ENCODE measurements around the gene CHGA. TPM values are rescaled to one million over a fixed set of nuclear protein-coding genes. Genes with fewer than 3 reads are reported as not detected.

The CHGA gene
- total RNA-seq, 1 experiment from 2014 or later = not detected

DNA sequence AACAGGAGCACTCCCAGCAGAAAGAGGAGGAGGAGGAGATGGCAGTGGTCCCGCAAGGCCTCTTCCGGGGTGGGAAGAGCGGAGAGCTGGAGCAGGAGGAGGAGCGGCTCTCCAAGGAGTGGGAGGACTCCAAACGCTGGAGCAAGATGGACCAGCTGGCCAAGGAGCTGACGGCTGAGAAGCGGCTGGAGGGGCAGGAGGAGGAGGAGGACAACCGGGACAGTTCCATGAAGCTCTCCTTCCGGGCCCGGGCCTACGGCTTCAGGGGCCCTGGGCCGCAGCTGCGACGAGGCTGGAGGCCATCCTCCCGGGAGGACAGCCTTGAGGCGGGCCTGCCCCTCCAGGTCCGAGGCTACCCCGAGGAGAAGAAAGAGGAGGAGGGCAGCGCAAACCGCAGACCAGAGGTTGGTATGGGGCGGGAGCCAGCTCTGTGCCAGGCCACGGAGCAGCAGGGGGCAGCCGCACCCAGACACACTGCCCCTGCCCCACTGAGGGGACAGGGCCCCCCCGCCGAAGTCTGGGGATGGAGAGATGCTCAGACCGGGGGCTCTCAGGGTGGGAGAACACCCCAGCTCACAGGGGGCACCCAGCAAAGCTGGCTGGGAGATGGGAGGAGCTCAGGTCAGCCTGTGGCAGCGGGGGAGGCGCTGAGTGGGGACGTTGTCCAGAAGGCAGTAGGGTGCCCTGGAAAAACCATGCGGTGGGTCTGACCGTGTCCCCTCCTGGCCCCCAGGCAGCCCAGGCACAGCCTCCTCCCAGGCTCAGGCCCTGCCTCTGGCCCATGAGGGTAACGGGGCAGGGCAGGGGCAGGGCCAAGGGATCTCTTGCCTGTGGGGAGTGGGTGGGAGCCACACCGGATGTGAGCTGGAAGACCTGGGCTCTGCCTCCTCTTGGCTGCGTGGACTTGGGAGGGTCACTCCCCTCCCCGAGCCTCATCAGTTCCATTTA lies 9.8 kb downstream of the CHGA start:
- no peak for TF ChIP-seq EZH2 (IDR thresholded peaks at IDR 0.05; ENCODE audit: low read depth)
- TF ChIP-seq, protein P1, sequence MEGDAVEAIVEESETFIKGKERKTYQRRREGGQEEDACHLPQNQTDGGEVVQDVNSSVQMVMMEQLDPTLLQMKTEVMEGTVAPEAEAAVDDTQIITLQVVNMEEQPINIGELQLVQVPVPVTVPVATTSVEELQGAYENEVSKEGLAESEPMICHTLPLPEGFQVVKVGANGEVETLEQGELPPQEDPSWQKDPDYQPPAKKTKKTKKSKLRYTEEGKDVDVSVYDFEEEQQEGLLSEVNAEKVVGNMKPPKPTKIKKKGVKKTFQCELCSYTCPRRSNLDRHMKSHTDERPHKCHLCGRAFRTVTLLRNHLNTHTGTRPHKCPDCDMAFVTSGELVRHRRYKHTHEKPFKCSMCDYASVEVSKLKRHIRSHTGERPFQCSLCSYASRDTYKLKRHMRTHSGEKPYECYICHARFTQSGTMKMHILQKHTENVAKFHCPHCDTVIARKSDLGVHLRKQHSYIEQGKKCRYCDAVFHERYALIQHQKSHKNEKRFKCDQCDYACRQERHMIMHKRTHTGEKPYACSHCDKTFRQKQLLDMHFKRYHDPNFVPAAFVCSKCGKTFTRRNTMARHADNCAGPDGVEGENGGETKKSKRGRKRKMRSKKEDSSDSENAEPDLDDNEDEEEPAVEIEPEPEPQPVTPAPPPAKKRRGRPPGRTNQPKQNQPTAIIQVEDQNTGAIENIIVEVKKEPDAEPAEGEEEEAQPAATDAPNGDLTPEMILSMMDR (conservative IDR thresholded peaks at IDR 0.05) = no peak
- intact Hi-C loops (cut with micrococcal nuclease; ENCODE audit: unreplicated experiment) = no loop called here
- no peaks in the 10 kb centered on the region for H3K9me2 ChIP-seq (ENCODE audit: insufficient read depth)
- ChIA-PET CTCF (interaction anchor here (0.7 kb wide), 1 partner anchor 304 kb away, joined by 3 read pairs; no protein-coding TSS in a partner anchor), POLR2A (ENCODE audit: unreplicated experiment) (no interaction called here)
- H3K27me3 ChIP-seq (ENCODE audit: insufficient read depth, low read depth) = no peaks in the 10 kb centered on the region
- no peak overlapping the region for H3K4me3 ChIP-seq
- no peak overlapping the region for H3K4me2 ChIP-seq
- H2AFZ ChIP-seq = no peak overlapping the region
- H3K4me1 ChIP-seq (replicated peaks; ENCODE audit: insufficient read depth) = peaks cover 7% of the 10 kb centered on the region
- H3F3A ChIP-seq (ENCODE audit: insufficient read depth, low read depth) = peaks cover 12% of the 10 kb centered on the region
- no peaks in the 10 kb centered on the region for H3K79me2 ChIP-seq (ENCODE audit: low read depth)
- H4K20me1 ChIP-seq (ENCODE audit: insufficient read depth) = peaks cover 4% of the 10 kb centered on the region; the same call in 1 of the 2 replicates
- H3K36me3 ChIP-seq (ENCODE audit: low read depth) = no peaks in the 10 kb centered on the region
- BruUV-seq (replicated peaks) = no TSS peak
- no peaks in the 10 kb centered on the region for H3K9me3 ChIP-seq (ENCODE audit: insufficient read depth, low read depth)
- DNase-seq = no peak
- H3K27ac ChIP-seq = no peak overlapping the region

DNA sequence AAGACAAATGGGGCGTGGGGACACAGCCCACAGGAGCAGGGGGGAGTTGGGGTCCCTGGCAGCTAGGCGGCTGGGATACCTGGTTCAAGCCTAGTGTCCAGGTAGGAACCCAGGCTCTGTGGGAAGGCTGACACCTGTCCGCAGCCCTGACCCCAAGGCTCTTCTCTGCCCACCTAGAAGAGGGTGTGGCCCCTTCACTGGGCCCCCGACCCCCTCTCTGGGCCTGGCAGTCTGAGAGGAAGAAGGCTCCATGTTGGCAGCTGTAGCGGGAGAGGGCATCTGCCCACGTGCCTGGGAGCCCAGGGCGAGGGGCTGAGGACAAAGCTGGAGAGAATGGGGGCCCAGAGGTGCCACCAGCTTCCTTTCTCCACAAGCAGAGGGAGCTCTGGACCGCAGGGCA lies 10.5 kb downstream of the CHGA start:
- no peak overlapping the region for H3K4me3 ChIP-seq
- peaks cover 6% of the 10 kb centered on the region for H3F3A ChIP-seq (ENCODE audit: insufficient read depth, low read depth)
- H3K9me2 ChIP-seq (ENCODE audit: insufficient read depth) = no peaks in the 10 kb centered on the region
- no peaks in the 10 kb centered on the region for H3K9me3 ChIP-seq (ENCODE audit: insufficient read depth, low read depth)
- H2AFZ ChIP-seq = no peak overlapping the region
- intact Hi-C loops (cut with micrococcal nuclease; ENCODE audit: unreplicated experiment) = no loop called here
- no peak overlapping the region for H3K27ac ChIP-seq
- H4K20me1 ChIP-seq (ENCODE audit: insufficient read depth) = peaks cover 4% of the 10 kb centered on the region; the same call in 1 of the 2 replicates
- ChIA-PET POLR2A (ENCODE audit: unreplicated experiment) (no interaction called here), CTCF (no interaction called here)
- no peaks in the 10 kb centered on the region for H3K79me2 ChIP-seq (ENCODE audit: low read depth)
- DNase-seq = no peak
- peaks cover 7% of the 10 kb centered on the region for H3K4me1 ChIP-seq (replicated peaks; ENCODE audit: insufficient read depth)
- TF ChIP-seq, protein P1 (conservative IDR thresholded peaks at IDR 0.05) = no peak
- TF ChIP-seq EZH2 (IDR thresholded peaks at IDR 0.05; ENCODE audit: low read depth) = no peak
- H3K27me3 ChIP-seq (ENCODE audit: insufficient read depth, low read depth) = no peaks in the 10 kb centered on the region
- H3K36me3 ChIP-seq (ENCODE audit: low read depth) = no peaks in the 10 kb centered on the region
- no TSS peak for BruUV-seq (replicated peaks)
- no peak overlapping the region for H3K4me2 ChIP-seq

GRCh38 chr14:92934196-92935085 lies 11.5 kb downstream of the CHGA start:
- no peak overlapping the region for H3K27ac ChIP-seq
- H3K9me3 ChIP-seq (ENCODE audit: insufficient read depth, low read depth) = no peaks in the 10 kb centered on the region
- ChIA-PET CTCF (no interaction called here), POLR2A (ENCODE audit: unreplicated experiment) (no interaction called here)
- H3K27me3 ChIP-seq (ENCODE audit: insufficient read depth, low read depth) = no peaks in the 10 kb centered on the region
- peaks cover 4% of the 10 kb centered on the region for H3F3A ChIP-seq (ENCODE audit: insufficient read depth, low read depth)
- no peak for TF ChIP-seq EZH2 (IDR thresholded peaks at IDR 0.05; ENCODE audit: low read depth)
- TF ChIP-seq, protein P1 (conservative IDR thresholded peaks at IDR 0.05) = no peak
- H4K20me1 ChIP-seq (ENCODE audit: insufficient read depth) = peaks cover 4% of the 10 kb centered on the region; the same call in 1 of the 2 replicates
- no peak overlapping the region for H3K4me2 ChIP-seq
- no peaks in the 10 kb centered on the region for H3K9me2 ChIP-seq (ENCODE audit: insufficient read depth)
- no peak overlapping the region for H2AFZ ChIP-seq
- intact Hi-C loops (cut with micrococcal nuclease; ENCODE audit: unreplicated experiment) = no loop called here
- DNase-seq = no peak
- no TSS peak for BruUV-seq (replicated peaks)
- peaks cover 7% of the 10 kb centered on the region for H3K4me1 ChIP-seq (replicated peaks; ENCODE audit: insufficient read depth)
- H3K36me3 ChIP-seq (ENCODE audit: low read depth) = no peaks in the 10 kb centered on the region
- no peak overlapping the region for H3K4me3 ChIP-seq
- no peaks in the 10 kb centered on the region for H3K79me2 ChIP-seq (ENCODE audit: low read depth)

All from PC-9 (cell line).